Measurements from ENCODE around the gene LRRC8A.

- TF ChIP-seq CTCF (IDR thresholded peaks at IDR 0.05; ENCODE audit: low read depth, low read length) (no peak), POLR2A (IDR thresholded peaks at IDR 0.05; ENCODE audit: extremely low read depth, insufficient read length) (no peak), MAX (IDR thresholded peaks at IDR 0.05; ENCODE audit: low read depth, low read length) (no peak)
Measured at GRCh38 chr9:128945798-128946501, 64.0 kb downstream of the LRRC8A start.
